GM12878 (cell line): ENCODE data around the gene DUSP16. TPM values are rescaled to one million over a fixed set of nuclear protein-coding genes. Genes with fewer than 3 reads are reported as not detected.

Experiments
- ATAC-seq: fragments of 200-7000 bp; cut with Tn5 transposase; 3 replicates; pipeline ENCODE4 v1.9.1; 2020; ENCODE audit warnings: mild to moderate bottlenecking, moderate library complexity
- BruUV-seq: library from RNA; stranded (reverse); fragments of 400-500 nt; replicated peaks from 2 replicates; lab custom pipeline; 2021; lab: Mats Ljungman, UMichigan
- CTCF ChIA-PET: fragments of 300-600 bp; sonication (Branson Sonifier 250); formaldehyde crosslinking; extraction: SDS; loops from one replicate; lab custom pipeline; 2021; ENCODE audit warnings: inconsistent platforms; lab: Yijun Ruan, JAX
- POLR2A ChIA-PET: fragments of 350-600 bp; formaldehyde crosslinking; extraction: SDS; loops from one replicate; lab custom pipeline; 2021; ENCODE audit warnings: inconsistent platforms; lab: Charles Lee
- RAD21 ChIA-PET: fragments of 300-600 bp; sonication (Branson Sonifier 250); formaldehyde crosslinking; loops from one replicate; lab custom pipeline; 2023; ENCODE audit warnings: antibody characterized with exemption; ENCODE audit not compliant: unreplicated experiment; lab: Charles Lee
- SMC1A ChIA-PET: fragments of 300-600 bp; sonication (Branson Sonifier 250); formaldehyde crosslinking; loops from one replicate; lab custom pipeline; 2023; ENCODE audit not compliant: unreplicated experiment, uncharacterized antibody; lab: Charles Lee
- DNase-seq: peaks from one replicate; pipeline ENCODE4 v3.0.0-alpha.2; 2011; ENCODE audit warnings: low read depth, low spot score
- FAIRE-seq: peaks from 3 replicates; lab custom pipeline; 2011; peaks lifted over from hg19 to GRCh38; lab: Jason Lieb, UNC
- H2AFZ ChIP-seq: 2 replicates; pipeline ENCODE4 v1.6.0; 2011; ENCODE audit warnings: low read depth, low read length, control low read depth; ENCODE audit not compliant: control insufficient read depth
- H3K27ac ChIP-seq: 2 replicates; pipeline ENCODE4 v1.5.1; 2011; ENCODE audit warnings: control low read depth; ENCODE audit not compliant: control insufficient read depth, insufficient read depth
- H3K27me3 ChIP-seq, 2 experiments: replicated peaks in 1 of 2; 2 replicates each; pipeline versions ENCODE4 v1.6.0 to v1.6.1; 2011; ENCODE audit warnings: low read length in 1 of 2; ENCODE audit not compliant: control insufficient read depth in 2 of 2, insufficient read depth in 2 of 2
- H3K36me3 ChIP-seq, 2 experiments: 2 replicates each; pipeline ENCODE4 v1.5.1; 2011; ENCODE audit warnings: low read length in 1 of 2; ENCODE audit not compliant: control insufficient read depth in 2 of 2, insufficient read depth in 2 of 2
- H3K4me1 ChIP-seq: 2 replicates; pipeline ENCODE4 v1.6.1; 2011; ENCODE audit warnings: mild to moderate bottlenecking, low read length, moderate library complexity, mixed read lengths; ENCODE audit not compliant: control insufficient read depth, insufficient read depth
- H3K4me2 ChIP-seq: 2 replicates; pipeline ENCODE4 v1.6.0; 2011; ENCODE audit warnings: control low read depth; ENCODE audit not compliant: control insufficient read depth, insufficient read depth
- H3K4me3 ChIP-seq: fragments of 200-600 bp; sonication (generic); 2 replicates; pipeline ENCODE4 v1.5.1; 2016
- H3K79me2 ChIP-seq: 2 replicates; pipeline ENCODE4 v1.6.0; 2011; ENCODE audit warnings: low read length; ENCODE audit not compliant: control insufficient read depth, insufficient read depth
- H3K9ac ChIP-seq: 2 replicates; pipeline ENCODE4 v1.8.0; 2011; ENCODE audit warnings: low read length, control low read depth, mixed read lengths; ENCODE audit not compliant: control insufficient read depth, insufficient read depth
- H3K9me3 ChIP-seq: replicated peaks from 3 replicates; pipeline ENCODE4 v1.5.1; 2011; ENCODE audit warnings: mild to moderate bottlenecking, low read length; ENCODE audit not compliant: control insufficient read depth, insufficient read depth
- H4K20me1 ChIP-seq: 2 replicates; pipeline ENCODE4 v1.6.0; 2011; ENCODE audit not compliant: control insufficient read depth, insufficient read depth
- ASH2L ChIP-seq: fragments of 300-600, 200-600 bp; sonication (generic); IDR thresholded peaks from 2 replicates; pipeline ENCODE4 v1.6.1; 2017; ENCODE audit warnings: low read depth, mild to moderate bottlenecking, borderline replicate concordance
- BCL11A ChIP-seq: IDR thresholded peaks from 2 replicates; pipeline ENCODE4 v1.6.1; 2011; ENCODE audit warnings: low read depth, low read length
- CBX5 ChIP-seq: sonication (generic); IDR thresholded peaks from 2 replicates; pipeline ENCODE4 v1.6.1; 2016; ENCODE audit warnings: low read depth, moderate library complexity, mild to moderate bottlenecking, inconsistent platforms
- CEBPB ChIP-seq, 2 experiments: fragments of 150-350 bp in 1 of 2; IDR thresholded peaks; 2 replicates each; pipeline ENCODE4 v1.6.1; 2012 to 2014; ENCODE audit warnings: low read depth in 2 of 2, low read length in 2 of 2, borderline replicate concordance in 1 of 2, inconsistent platforms in 1 of 2
- IKZF2 ChIP-seq, 2 experiments: fragments of 450-650 bp; IDR thresholded peaks; 2 replicates each; pipeline ENCODE4 v1.6.1; 2017; ENCODE audit warnings: mild to moderate bottlenecking in 2 of 2, moderate library complexity in 2 of 2
- IRF3 ChIP-seq: fragments of 450-650 bp; IDR thresholded peaks from 2 replicates; pipeline ENCODE4 v1.6.1; 2014; ENCODE audit warnings: mild to moderate bottlenecking
- JUNB ChIP-seq: IDR thresholded peaks from 2 replicates; pipeline ENCODE4 v1.6.1; 2016; ENCODE audit warnings: antibody characterized with exemption, mild to moderate bottlenecking
- MEF2A ChIP-seq: IDR thresholded peaks from 2 replicates; pipeline ENCODE4 v1.6.1; 2011; ENCODE audit warnings: low read depth, mild to moderate bottlenecking, low read length, moderate library complexity; ENCODE audit not compliant: insufficient read depth
- NFIC ChIP-seq: IDR thresholded peaks from 2 replicates; pipeline ENCODE4 v1.6.1; 2012; ENCODE audit warnings: low read depth, mild to moderate bottlenecking, inconsistent platforms, low read length, moderate library complexity
- RUNX3 ChIP-seq: IDR thresholded peaks from 2 replicates; pipeline ENCODE4 v1.6.1; 2012; ENCODE audit warnings: low read length, inconsistent platforms
- SUPT20H ChIP-seq: IDR thresholded peaks from 2 replicates; pipeline ENCODE4 v1.6.1; 2011; ENCODE audit warnings: low read depth, mild to moderate bottlenecking, low read length, moderate library complexity, borderline replicate concordance; ENCODE audit not compliant: control insufficient read depth
- ZNF207 ChIP-seq: fragments of 450-650 bp; IDR thresholded peaks from 2 replicates; pipeline ENCODE4 v1.6.1; 2014; ENCODE audit warnings: antibody characterized with exemption, mild to moderate bottlenecking, borderline replicate concordance
- ZSCAN29 ChIP-seq: fragments of 450-650 bp; IDR thresholded peaks from 2 replicates; pipeline ENCODE4 v1.6.1; 2017; ENCODE audit warnings: mild to moderate bottlenecking, moderate library complexity
- WGBS: methylation state at CpG from one replicate; pipeline ENCODE4 v1.1.6; 2016; ENCODE audit warnings: low lambda C conversion rate; ENCODE audit not compliant: insufficient replicate concordance, insufficient coverage; ENCODE audit errors: missing lambda C conversion rate; 5-methylcytosine and 5-hydroxymethylcytosine counted together
- in situ Hi-C: fragments of 300-500 bp; cut with MboI; formaldehyde crosslinking; loops from 9 replicates; pipeline ENCODE4 v1.14.3; 2018; ENCODE audit warnings: mixed read lengths
- intact Hi-C: fragments of 100-400 bp; cut with micrococcal nuclease; formaldehyde crosslinking; loops from one replicate; pipeline ENCODE4 v1.14.2; 2022; ENCODE audit not compliant: unreplicated experiment
- polyA plus RNA-seq, 11 experiments: library from polyadenylated mRNA; depleted of rRNA in 4 of 11; unstranded in 6 of 11; stranded (reverse) in 5 of 11; fragments of >200 nt; fragmentation: Nextera tagmentation in 4 of 11; fragmentation: Illumina TruSeq in 1 of 11; extraction: Ambion mirVana in 4 of 11; extraction: Trizol in 1 of 11; gene quantifications; 1 replicate in 1 of 11; 2 replicates in 10 of 11; pipeline versions ENCODE4 v1.2.1 to v1.2.3, GENCODE V29; 2011 to 2016; ENCODE audit warnings: inconsistent platforms in 2 of 11, missing spikeins in 2 of 11, low read depth in 1 of 11
- total RNA-seq, 4 experiments: library from RNA; depleted of rRNA in 3 of 4; stranded (reverse); fragments of >200 nt in 3 of 4; fragmentation: Illumina TruSeq in 1 of 4; extraction: Trizol in 1 of 4; gene quantifications; 2 replicates each; pipeline versions ENCODE4 v1.2.1 to v1.2.3, GENCODE V29; 2013 to 2021
- TF ChIP-seq, protein P1 (sequence below): fragments of 450-650 bp; IDR thresholded peaks from 2 replicates; pipeline ENCODE4 v1.6.1; 2017; ENCODE audit warnings: mild to moderate bottlenecking, moderate library complexity
- TF ChIP-seq, protein P2 (sequence below): fragments of 450-650 bp; IDR thresholded peaks from 2 replicates; pipeline ENCODE4 v1.6.1; 2017; ENCODE audit warnings: mild to moderate bottlenecking

Gene DUSP16
- total and polyA plus RNA-seq, 10 of the 15 experiments (the other 5 are each of a cell fraction or from before 2014, with no cell fraction given): 3.9 to 75.3 (median 26.8) TPM

DNA sequence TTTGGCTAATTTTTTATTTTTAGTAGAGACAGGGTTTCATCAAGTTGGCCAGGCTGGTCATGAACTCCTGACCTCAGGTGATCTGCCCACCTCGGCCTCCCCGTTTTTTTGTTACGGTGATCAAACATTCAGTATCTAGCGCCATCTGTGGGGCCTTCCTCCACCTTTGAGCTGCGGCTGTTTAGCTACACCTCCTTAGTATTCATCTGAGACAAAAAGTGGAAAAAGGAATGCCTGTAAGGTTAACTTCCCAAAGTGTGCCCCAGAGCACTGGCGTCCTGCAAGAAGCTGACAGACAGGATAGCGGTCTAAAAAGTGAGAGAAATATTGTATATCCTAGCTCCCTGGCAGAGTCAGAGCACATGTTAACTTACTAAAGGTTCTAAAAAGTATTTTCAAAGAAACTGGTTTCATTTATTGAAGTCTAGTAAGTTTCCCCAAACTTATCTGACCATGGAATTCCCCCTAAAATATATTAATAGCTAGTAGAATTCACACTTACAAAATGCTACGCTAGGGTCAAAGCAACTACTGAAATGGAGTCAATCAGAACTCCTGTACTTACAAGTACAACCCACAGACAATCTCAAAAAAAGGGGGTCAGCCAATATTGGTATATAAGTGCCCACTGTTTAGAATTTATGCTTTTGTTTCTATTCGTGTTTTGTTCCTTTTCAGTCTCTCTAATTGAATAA lies 59.1 kb downstream of the DUSP16 start:
- ChIA-PET SMC1A (interaction anchor here (0.6 to 5.6 kb wide), 36 partner anchors 9 to 233 kb away, joined by 3 to 98 read pairs (median 5); partner anchors contain the start of gene DUSP16), RAD21 (interaction anchor here (0.8 to 5.6 kb wide), 29 partner anchors 13 to 233 kb away, joined by 3 to 56 read pairs (median 6); partner anchors contain the start of gene BORCS5), CTCF (interaction anchor here (0.7 to 5.3 kb wide), 28 partner anchors 10 to 233 kb away, joined by 3 to 72 read pairs (median 4); partner anchors contain the start of genes BORCS5 and DUSP16), POLR2A (interaction anchor here (0.7 to 6.0 kb wide), 22 partner anchors 8 to 212 kb away, joined by 3 to 51 read pairs (median 6); no protein-coding TSS in a partner anchor)
- Histone ChIP-seq H3K4me3 (0 out of 2 replicates have a peak overlapping the region, but pooled peaks have one; percentile 7), H3K27me3 (no peaks in the 10 kb centered on the region), H4K20me1 (no peaks in the 10 kb centered on the region), H3K36me3 (peaks cover 0 to 13% of the 10 kb centered on the region in 2 experiments; a peak in 2 of 4 replicates), H3K4me1 (peaks cover 36% of the 10 kb centered on the region), H3K27ac (peak overlapping the region; percentile 78), H3K4me2 (peak overlapping the region; percentile 59), H3K79me2 (peaks cover 45% of the 10 kb centered on the region), H3K9ac (peak overlapping the region; percentile 10; the same call in 1 of the 2 replicates), H2AFZ (no peak overlapping the region; the same call in 1 of the 2 replicates), H3K9me3 (no peaks in the 10 kb centered on the region; the same call in 2 of the 3 replicates)
- no peak for DNase-seq
- peak; percentile 32 for ATAC-seq
- no TSS peak for BruUV-seq
- in situ Hi-C loops: no loop called here
- no peak for FAIRE-seq
- intact Hi-C loops: loop anchor here (5.0 kb wide), 1 partner anchor 121 kb away; no protein-coding TSS in a partner anchor
- 65% methylated on average over 9 of the region's 9 CpGs for WGBS
- TF ChIP-seq JUNB: 0 out of 2 replicates have a peak, but pooled peaks have one; percentile 7
- 0 out of 4 replicates have a peak, but pooled peaks of 1 of the 2 experiments have one; percentile 38 for TF ChIP-seq IKZF2 (IDR thresholded peaks at IDR 0.05)
- TF ChIP-seq, protein P1, sequence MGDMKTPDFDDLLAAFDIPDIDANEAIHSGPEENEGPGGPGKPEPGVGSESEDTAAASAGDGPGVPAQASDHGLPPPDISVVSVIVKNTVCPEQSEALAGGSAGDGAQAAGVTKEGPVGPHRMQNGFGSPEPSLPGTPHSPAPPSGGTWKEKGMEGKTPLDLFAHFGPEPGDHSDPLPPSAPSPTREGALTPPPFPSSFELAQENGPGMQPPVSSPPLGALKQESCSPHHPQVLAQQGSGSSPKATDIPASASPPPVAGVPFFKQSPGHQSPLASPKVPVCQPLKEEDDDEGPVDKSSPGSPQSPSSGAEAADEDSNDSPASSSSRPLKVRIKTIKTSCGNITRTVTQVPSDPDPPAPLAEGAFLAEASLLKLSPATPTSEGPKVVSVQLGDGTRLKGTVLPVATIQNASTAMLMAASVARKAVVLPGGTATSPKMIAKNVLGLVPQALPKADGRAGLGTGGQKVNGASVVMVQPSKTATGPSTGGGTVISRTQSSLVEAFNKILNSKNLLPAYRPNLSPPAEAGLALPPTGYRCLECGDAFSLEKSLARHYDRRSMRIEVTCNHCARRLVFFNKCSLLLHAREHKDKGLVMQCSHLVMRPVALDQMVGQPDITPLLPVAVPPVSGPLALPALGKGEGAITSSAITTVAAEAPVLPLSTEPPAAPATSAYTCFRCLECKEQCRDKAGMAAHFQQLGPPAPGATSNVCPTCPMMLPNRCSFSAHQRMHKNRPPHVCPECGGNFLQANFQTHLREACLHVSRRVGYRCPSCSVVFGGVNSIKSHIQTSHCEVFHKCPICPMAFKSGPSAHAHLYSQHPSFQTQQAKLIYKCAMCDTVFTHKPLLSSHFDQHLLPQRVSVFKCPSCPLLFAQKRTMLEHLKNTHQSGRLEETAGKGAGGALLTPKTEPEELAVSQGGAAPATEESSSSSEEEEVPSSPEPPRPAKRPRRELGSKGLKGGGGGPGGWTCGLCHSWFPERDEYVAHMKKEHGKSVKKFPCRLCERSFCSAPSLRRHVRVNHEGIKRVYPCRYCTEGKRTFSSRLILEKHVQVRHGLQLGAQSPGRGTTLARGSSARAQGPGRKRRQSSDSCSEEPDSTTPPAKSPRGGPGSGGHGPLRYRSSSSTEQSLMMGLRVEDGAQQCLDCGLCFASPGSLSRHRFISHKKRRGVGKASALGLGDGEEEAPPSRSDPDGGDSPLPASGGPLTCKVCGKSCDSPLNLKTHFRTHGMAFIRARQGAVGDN: peak; percentile 41; the same call in 1 of the 2 replicates
- TF ChIP-seq ZSCAN29: no peak
- no peak for TF ChIP-seq BCL11A
- TF ChIP-seq, protein P2, sequence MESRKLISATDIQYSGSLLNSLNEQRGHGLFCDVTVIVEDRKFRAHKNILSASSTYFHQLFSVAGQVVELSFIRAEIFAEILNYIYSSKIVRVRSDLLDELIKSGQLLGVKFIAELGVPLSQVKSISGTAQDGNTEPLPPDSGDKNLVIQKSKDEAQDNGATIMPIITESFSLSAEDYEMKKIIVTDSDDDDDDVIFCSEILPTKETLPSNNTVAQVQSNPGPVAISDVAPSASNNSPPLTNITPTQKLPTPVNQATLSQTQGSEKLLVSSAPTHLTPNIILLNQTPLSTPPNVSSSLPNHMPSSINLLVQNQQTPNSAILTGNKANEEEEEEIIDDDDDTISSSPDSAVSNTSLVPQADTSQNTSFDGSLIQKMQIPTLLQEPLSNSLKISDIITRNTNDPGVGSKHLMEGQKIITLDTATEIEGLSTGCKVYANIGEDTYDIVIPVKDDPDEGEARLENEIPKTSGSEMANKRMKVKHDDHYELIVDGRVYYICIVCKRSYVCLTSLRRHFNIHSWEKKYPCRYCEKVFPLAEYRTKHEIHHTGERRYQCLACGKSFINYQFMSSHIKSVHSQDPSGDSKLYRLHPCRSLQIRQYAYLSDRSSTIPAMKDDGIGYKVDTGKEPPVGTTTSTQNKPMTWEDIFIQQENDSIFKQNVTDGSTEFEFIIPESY: peak; percentile 76; the same call in 1 of the 2 replicates
- TF ChIP-seq IRF3: no peak
- TF ChIP-seq ZNF207: no peak
- TF ChIP-seq MEF2A: peak; percentile 40; the same call in 1 of the 2 replicates
- TF ChIP-seq ASH2L: no peak
- no peak for TF ChIP-seq CEBPB (IDR thresholded peaks at IDR 0.05; ENCODE audit: borderline replicate concordance in 1 of 2, low read depth in 2 of 2, low read length in 2 of 2)
- TF ChIP-seq RUNX3: peak; percentile 15; the same call in 1 of the 2 replicates
- no peak for TF ChIP-seq SUPT20H
- TF ChIP-seq NFIC: peak; percentile 20; the same call in 1 of the 2 replicates
- 0 out of 2 replicates have a peak, but pooled peaks have one; percentile 24 for TF ChIP-seq CBX5
